MM.1S (cell line): Measurements from ENCODE around the gene RGS11.

Source experiments
- DNase-seq: peaks from one replicate; pipeline ENCODE4 v3.0.0-alpha.2; 2015
- H2AFZ ChIP-seq: fragments of 300-600 bp; sonication (generic); 2 replicates; pipeline ENCODE4 v1.6.0; 2016; ENCODE audit warnings: antibody characterized with exemption, low read length
- H3F3A ChIP-seq: fragments of 300-600 bp; sonication (generic); 2 replicates; pipeline ENCODE4 v1.6.1; 2016; ENCODE audit warnings: mild to moderate bottlenecking, antibody characterized with exemption, low read length, moderate library complexity, mixed read lengths; ENCODE audit not compliant: insufficient read depth
- H3K27ac ChIP-seq: fragments of 300-600 bp; sonication (generic); 2 replicates; pipeline ENCODE4 v1.5.1; 2016; ENCODE audit warnings: mild to moderate bottlenecking, low read length
- H3K27me3 ChIP-seq: fragments of 300-600 bp; sonication (generic); replicated peaks from 2 replicates; pipeline ENCODE4 v1.6.0; 2016; ENCODE audit warnings: low read length; ENCODE audit not compliant: insufficient read depth
- H3K36me3 ChIP-seq: fragments of 300-600 bp; sonication (generic); replicated peaks from 2 replicates; pipeline ENCODE4 v1.6.1; 2016; ENCODE audit warnings: mild to moderate bottlenecking, low read length, mixed read lengths; ENCODE audit not compliant: insufficient read depth
- H3K4me1 ChIP-seq: fragments of 300-600 bp; sonication (generic); 2 replicates; pipeline ENCODE4 v1.6.1; 2016; ENCODE audit warnings: low read length, mixed read lengths
- H3K4me2 ChIP-seq: fragments of 300-600 bp; sonication (generic); 2 replicates; pipeline ENCODE4 v1.6.0; 2016; ENCODE audit warnings: low read depth, low read length
- H3K4me3 ChIP-seq: fragments of 300-600 bp; sonication (generic); 2 replicates; pipeline ENCODE4 v1.5.1; 2016; ENCODE audit warnings: low read length, mixed read lengths
- H3K79me2 ChIP-seq: fragments of 300-600 bp; sonication (generic); 2 replicates; pipeline ENCODE4 v1.6.1; 2016; ENCODE audit warnings: mixed run types, low read length, mixed read lengths
- H3K9ac ChIP-seq: fragments of 300-600 bp; sonication (generic); 2 replicates; pipeline ENCODE4 v1.6.1; 2016; ENCODE audit warnings: low read length, mixed read lengths
- H3K9me2 ChIP-seq: fragments of 300-600 bp; sonication (generic); replicated peaks from 2 replicates; pipeline ENCODE4 v1.6.1; 2016; ENCODE audit warnings: mild to moderate bottlenecking, low read length, mixed read lengths; ENCODE audit not compliant: insufficient read depth
- H3K9me3 ChIP-seq: fragments of 300-600 bp; sonication (generic); replicated peaks from 2 replicates; pipeline ENCODE4 v1.6.1; 2016; ENCODE audit warnings: mild to moderate bottlenecking, low read length, mixed read lengths; ENCODE audit not compliant: insufficient read depth
- H4K20me1 ChIP-seq: fragments of 300-600 bp; sonication (generic); 2 replicates; pipeline ENCODE4 v1.6.1; 2016; ENCODE audit warnings: mild to moderate bottlenecking, low read length, moderate library complexity, mixed read lengths; ENCODE audit not compliant: insufficient read depth
- EZH2 ChIP-seq: fragments of 300-600 bp; sonication (generic); optimal IDR thresholded peaks from 2 replicates; pipeline ENCODE3; 2017; ENCODE audit warnings: low read depth, mild to moderate bottlenecking, antibody characterized with exemption, low read length, mixed read lengths
- EZH2phosphoT487 ChIP-seq: fragments of 300-600 bp; sonication (generic); IDR thresholded peaks from 2 replicates; pipeline ENCODE4 v1.6.1; 2018; ENCODE audit warnings: antibody characterized with exemption, low read length
- TF ChIP-seq, protein P1 (sequence below): fragments of 300-600 bp; sonication (generic); IDR thresholded peaks from 2 replicates; pipeline ENCODE4 v1.5.1; 2016; ENCODE audit warnings: antibody characterized with exemption, low read length, mixed read lengths

Gene RGS11

DNA sequence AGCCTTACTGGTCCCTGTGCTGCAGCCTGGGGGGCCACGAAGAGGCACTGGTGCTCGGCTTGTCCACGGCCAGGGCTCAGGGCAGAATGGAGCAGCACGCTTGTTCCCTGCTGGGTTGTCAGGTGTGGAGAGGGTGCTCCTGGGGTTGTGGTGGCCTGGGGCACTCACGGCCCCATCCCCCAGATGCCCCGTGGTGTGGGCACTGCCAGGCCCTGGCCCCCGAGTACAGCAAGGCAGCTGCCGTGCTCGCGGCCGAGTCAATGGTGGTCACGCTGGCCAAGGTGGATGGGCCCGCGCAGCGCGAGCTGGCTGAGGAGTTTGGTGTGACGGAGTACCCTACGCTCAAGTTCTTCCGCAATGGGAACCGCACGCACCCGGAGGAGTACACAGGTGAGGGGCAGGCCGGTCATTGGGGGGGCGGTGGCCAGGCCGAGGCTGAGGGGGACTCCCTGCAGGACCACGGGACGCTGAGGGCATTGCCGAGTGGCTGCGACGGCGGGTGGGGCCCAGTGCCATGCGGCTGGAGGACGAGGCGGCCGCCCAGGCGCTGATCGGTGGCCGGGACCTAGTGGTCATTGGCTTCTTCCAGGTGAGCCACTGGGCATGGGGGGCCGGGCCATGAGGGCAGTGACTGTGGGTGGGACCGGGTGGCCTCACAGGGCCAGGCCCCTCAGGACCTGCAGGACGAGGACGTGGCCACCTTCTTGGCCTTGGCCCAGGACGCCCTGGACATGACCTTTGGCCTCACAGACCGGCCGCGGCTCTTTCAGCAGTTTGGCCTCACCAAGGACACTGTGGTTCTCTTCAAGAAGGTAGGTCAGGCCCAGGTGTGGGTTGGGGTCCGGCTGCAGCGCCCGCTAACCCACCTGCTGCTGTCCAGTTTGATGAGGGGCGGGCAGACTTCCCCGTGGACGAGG is 8.7 kb upstream of the RGS11 start:
- no peaks in the 10 kb centered on the region for H3K79me2 ChIP-seq
- H4K20me1 ChIP-seq = no peaks in the 10 kb centered on the region
- H3K9ac ChIP-seq = no peak overlapping the region
- no peaks in the 10 kb centered on the region for H3K36me3 ChIP-seq
- no peak overlapping the region for H3K4me3 ChIP-seq
- no peak overlapping the region for H3K27ac ChIP-seq
- peaks cover 15% of the 10 kb centered on the region for H3K27me3 ChIP-seq
- no peak overlapping the region for H2AFZ ChIP-seq
- H3K9me2 ChIP-seq = no peaks in the 10 kb centered on the region
- H3K4me2 ChIP-seq = no peak overlapping the region
- H3K9me3 ChIP-seq = no peaks in the 10 kb centered on the region
- TF ChIP-seq, protein P1, sequence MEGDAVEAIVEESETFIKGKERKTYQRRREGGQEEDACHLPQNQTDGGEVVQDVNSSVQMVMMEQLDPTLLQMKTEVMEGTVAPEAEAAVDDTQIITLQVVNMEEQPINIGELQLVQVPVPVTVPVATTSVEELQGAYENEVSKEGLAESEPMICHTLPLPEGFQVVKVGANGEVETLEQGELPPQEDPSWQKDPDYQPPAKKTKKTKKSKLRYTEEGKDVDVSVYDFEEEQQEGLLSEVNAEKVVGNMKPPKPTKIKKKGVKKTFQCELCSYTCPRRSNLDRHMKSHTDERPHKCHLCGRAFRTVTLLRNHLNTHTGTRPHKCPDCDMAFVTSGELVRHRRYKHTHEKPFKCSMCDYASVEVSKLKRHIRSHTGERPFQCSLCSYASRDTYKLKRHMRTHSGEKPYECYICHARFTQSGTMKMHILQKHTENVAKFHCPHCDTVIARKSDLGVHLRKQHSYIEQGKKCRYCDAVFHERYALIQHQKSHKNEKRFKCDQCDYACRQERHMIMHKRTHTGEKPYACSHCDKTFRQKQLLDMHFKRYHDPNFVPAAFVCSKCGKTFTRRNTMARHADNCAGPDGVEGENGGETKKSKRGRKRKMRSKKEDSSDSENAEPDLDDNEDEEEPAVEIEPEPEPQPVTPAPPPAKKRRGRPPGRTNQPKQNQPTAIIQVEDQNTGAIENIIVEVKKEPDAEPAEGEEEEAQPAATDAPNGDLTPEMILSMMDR = no peak
- no peak for TF ChIP-seq EZH2phosphoT487
- no peak for TF ChIP-seq EZH2
- no peaks in the 10 kb centered on the region for H3F3A ChIP-seq
- DNase-seq = no peak
- H3K4me1 ChIP-seq = no peaks in the 10 kb centered on the region

DNA sequence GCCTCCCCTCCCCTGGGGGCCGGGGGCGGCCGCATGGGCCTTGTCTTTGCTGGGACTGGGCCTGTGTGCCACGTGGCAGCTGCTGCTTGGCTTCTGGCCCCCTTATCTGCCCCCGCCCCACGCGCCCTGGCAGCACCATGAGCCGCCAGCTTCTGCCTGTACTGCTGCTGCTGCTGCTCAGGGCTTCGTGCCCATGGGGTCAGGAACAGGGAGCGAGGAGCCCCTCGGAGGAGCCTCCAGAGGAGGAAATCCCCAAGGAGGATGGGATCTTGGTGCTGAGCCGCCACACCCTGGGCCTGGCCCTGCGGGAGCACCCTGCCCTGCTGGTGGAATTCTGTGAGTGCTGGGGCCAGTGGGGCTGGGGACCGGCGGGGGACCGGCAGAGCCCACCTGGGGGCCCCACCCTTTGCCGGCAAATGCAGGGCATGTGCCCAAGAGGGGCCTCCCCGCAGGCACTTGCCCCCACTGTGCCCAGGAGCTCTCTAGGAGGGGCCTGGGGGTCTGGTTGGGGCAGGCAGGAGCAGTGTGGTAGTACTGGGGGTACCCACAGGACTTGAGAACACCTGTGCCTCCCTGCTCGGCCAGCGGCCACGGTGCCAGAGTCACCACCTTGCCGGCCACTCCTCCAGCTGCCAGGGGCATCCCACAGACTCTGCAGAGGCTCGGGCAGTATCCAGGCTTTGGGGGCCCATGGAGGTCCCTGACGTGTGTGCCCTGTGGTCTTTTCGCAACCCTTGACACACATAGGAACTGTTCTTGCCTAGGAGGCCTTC is 7.5 kb upstream of the RGS11 start, which contains the start of gene PDIA2:
Gene PDIA2, plus strand, starts transcription at position 132 of the 773 bp plus-strand sequence. Its CDS starts 6 bp downstream, at position 138.
- H3K4me1 ChIP-seq = no peaks in the 10 kb centered on the region
- no peak within 1 kb of the TSS for H3K4me2 ChIP-seq
- no peak for TF ChIP-seq EZH2phosphoT487
- TF ChIP-seq EZH2 = no peak
- TF ChIP-seq, protein P1 = no peak
- H3K27ac ChIP-seq = no peak within 1 kb of the TSS
- no peak within 1 kb of the TSS for H3K9ac ChIP-seq
- H2AFZ ChIP-seq = no peak within 1 kb of the TSS
- no peaks in the 10 kb centered on the region for H4K20me1 ChIP-seq
- no peaks in the 10 kb centered on the region for H3K9me3 ChIP-seq
- H3F3A ChIP-seq = no peaks in the 10 kb centered on the region
- no peaks in the 10 kb centered on the region for H3K36me3 ChIP-seq
- peaks cover 23% of the 10 kb centered on the region for H3K27me3 ChIP-seq
- no peaks in the 10 kb centered on the region for H3K79me2 ChIP-seq
- H3K4me3 ChIP-seq = no peak within 1 kb of the TSS
- DNase-seq = no peak
- no peaks in the 10 kb centered on the region for H3K9me2 ChIP-seq

DNA sequence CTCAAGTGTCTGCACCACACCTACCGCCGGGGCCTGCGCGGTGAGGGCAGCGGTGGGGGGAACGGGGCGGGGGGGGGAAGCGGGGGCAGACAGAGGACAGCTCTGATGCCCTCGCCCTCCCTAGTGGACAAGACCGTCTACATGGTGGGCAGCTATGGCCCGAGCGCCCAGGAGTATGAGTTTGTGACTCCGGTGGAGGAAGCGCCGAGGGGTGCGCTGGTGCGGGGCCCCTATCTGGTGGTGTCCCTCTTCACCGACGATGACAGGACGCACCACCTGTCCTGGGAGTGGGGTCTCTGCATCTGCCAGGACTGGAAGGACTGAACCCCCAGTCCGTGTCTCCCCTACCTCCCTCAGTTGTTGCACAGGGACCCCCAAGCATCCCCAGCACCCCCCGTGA is 6.7 kb upstream of the RGS11 start:
- Histone ChIP-seq H3K27ac (no peak overlapping the region), H4K20me1 (no peaks in the 10 kb centered on the region), H3K27me3 (peaks cover 23% of the 10 kb centered on the region), H3K4me1 (no peaks in the 10 kb centered on the region), H2AFZ (no peak overlapping the region), H3K9me2 (no peaks in the 10 kb centered on the region), H3K4me2 (no peak overlapping the region), H3K9me3 (no peaks in the 10 kb centered on the region), H3K4me3 (no peak overlapping the region), H3K79me2 (no peaks in the 10 kb centered on the region), H3K9ac (no peak overlapping the region), H3F3A (no peaks in the 10 kb centered on the region), H3K36me3 (no peaks in the 10 kb centered on the region)
- DNase-seq = no peak
- TF ChIP-seq EZH2phosphoT487 = no peak
- TF ChIP-seq, protein P1 = no peak
- no peak for TF ChIP-seq EZH2
